WTC11 (cell line): ENCODE data around the gene CACNA1E.

Experiments used
- ZNF121 ChIP-seq: sonication (generic); formaldehyde crosslinking; IDR thresholded peaks from 2 replicates; pipeline ENCODE4 v1.8.0; 2023; ENCODE audit warnings: missing genetic modification reagents
- TF ChIP-seq, protein P1 (sequence below): fragments of 250-450 bp; sonication (Bioruptor Pico); IDR thresholded peaks from 2 replicates; pipeline ENCODE4 v1.9.0; 2021; ENCODE audit warnings: mild to moderate bottlenecking, borderline replicate concordance

DNA sequence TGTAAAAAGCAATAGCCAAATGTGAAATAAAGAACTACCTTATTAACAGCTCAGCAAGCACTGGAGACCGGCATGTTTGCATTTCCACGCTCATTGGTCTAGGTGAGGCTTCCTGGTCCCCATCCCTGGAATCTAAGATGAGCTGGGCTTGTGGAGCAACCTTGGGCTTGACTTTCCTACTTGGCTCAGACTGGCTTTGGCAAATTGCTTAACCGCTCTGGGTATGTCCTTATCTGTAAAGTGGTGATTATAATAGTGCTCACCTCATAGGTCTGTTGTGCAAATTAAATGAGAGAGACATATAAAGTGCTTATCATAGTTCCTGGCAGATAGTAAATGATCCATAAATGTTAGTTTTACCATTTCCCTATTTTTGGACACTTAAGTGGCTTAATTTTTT lies 49.4 kb upstream of the CACNA1E start:
- TF ChIP-seq, protein P1, sequence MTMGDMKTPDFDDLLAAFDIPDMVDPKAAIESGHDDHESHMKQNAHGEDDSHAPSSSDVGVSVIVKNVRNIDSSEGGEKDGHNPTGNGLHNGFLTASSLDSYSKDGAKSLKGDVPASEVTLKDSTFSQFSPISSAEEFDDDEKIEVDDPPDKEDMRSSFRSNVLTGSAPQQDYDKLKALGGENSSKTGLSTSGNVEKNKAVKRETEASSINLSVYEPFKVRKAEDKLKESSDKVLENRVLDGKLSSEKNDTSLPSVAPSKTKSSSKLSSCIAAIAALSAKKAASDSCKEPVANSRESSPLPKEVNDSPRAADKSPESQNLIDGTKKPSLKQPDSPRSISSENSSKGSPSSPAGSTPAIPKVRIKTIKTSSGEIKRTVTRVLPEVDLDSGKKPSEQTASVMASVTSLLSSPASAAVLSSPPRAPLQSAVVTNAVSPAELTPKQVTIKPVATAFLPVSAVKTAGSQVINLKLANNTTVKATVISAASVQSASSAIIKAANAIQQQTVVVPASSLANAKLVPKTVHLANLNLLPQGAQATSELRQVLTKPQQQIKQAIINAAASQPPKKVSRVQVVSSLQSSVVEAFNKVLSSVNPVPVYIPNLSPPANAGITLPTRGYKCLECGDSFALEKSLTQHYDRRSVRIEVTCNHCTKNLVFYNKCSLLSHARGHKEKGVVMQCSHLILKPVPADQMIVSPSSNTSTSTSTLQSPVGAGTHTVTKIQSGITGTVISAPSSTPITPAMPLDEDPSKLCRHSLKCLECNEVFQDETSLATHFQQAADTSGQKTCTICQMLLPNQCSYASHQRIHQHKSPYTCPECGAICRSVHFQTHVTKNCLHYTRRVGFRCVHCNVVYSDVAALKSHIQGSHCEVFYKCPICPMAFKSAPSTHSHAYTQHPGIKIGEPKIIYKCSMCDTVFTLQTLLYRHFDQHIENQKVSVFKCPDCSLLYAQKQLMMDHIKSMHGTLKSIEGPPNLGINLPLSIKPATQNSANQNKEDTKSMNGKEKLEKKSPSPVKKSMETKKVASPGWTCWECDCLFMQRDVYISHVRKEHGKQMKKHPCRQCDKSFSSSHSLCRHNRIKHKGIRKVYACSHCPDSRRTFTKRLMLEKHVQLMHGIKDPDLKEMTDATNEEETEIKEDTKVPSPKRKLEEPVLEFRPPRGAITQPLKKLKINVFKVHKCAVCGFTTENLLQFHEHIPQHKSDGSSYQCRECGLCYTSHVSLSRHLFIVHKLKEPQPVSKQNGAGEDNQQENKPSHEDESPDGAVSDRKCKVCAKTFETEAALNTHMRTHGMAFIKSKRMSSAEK (CRISPR knock-in tag) = no peak
- no peak for TF ChIP-seq ZNF121 (CRISPR knock-in tag)
